Gastrocnemius medialis (tissue), 4 donors: ENCODE measurements around the gene METTL9. TPM values are rescaled to one million over a fixed set of nuclear protein-coding genes. Genes with fewer than 3 reads are reported as not detected.

Source experiments
- ATAC-seq, 2 donors: fragments of 150-250 bp; one replicate each; pipeline ENCODE4 v1.9.1; 2016
- DNase-seq, 2 donors: peaks; one replicate each; pipeline ENCODE4 v3.0.0-alpha.2; 2019
- H3K27ac ChIP-seq, 4 donors: fragments of 200-600 bp; sonication (generic); 1 replicate in 1 of 4; 2 replicates in 3 of 4; pipeline ENCODE4 v1.5.1; 2016 to 2018; ENCODE audit warnings: mild to moderate bottlenecking in 2 of 4, moderate library complexity in 1 of 4
- H3K27me3 ChIP-seq, 3 donors: fragments of 200-600 bp; sonication (generic) in 2 of 3; 1 replicate in 1 of 3; 2 replicates in 2 of 3; pipeline versions ENCODE4 v1.5.1 to v1.6.0; 2016 to 2019; ENCODE audit warnings: mild to moderate bottlenecking in 1 of 3, moderate library complexity in 1 of 3
- H3K36me3 ChIP-seq, 2 donors: fragments of 200-600 bp; sonication (generic) in 1 of 2; one replicate each; pipeline ENCODE4 v1.5.1; 2017 to 2018
- H3K4me1 ChIP-seq, 2 donors: fragments of 200-600 bp; sonication (generic) in 1 of 2; one replicate each; pipeline ENCODE4 v1.5.1; 2016 to 2017; ENCODE audit warnings: mild to moderate bottlenecking in 2 of 2
- H3K4me3 ChIP-seq, 4 donors: fragments of 200-600 bp; sonication (generic) in 3 of 4; 1 replicate in 1 of 4; 2 replicates in 3 of 4; pipeline ENCODE4 v1.5.1; 2016 to 2019; ENCODE audit warnings: mild to moderate bottlenecking in 2 of 4
- H3K9me3 ChIP-seq, 3 donors: fragments of 200-600 bp; sonication (generic) in 2 of 3; 1 replicate in 1 of 3; 2 replicates in 2 of 3; pipeline ENCODE4 v1.5.1; 2016 to 2019
- POLR2A ChIP-seq, 2 donors: fragments of 450-650 bp; IDR thresholded peaks; one replicate each; pipeline ENCODE4 v1.6.1; 2017; ENCODE audit warnings: antibody characterized with exemption in 2 of 2, mild to moderate bottlenecking in 2 of 2, moderate library complexity in 2 of 2
- in situ Hi-C, 4 donors: fragments of 200-750 bp; cut with MboI; loops; one replicate each; pipeline versions ENCODE4 v1.15.0 to v1.8.0; 2017; ENCODE audit warnings: low sequenced_read_pairs in 4 of 4
- intact Hi-C: fragments of 100-400 bp; cut with DNase I; formaldehyde crosslinking; loops from one replicate; pipeline ENCODE4 v1.15.1; 2023; ENCODE audit warnings: low total_unique reads
- total RNA-seq, 4 donors: library from RNA; depleted of rRNA; stranded (reverse); fragments of >200 nt; gene quantifications; one replicate each; pipeline versions ENCODE4 v1.1.0 to v1.2.3, GENCODE V29; 2016
- TF ChIP-seq, protein P1 (sequence below), 5 experiments: fragments of 450-650 bp in 3 of 5; fragments of 200-600 bp in 2 of 5; sonication (generic) in 2 of 5; IDR thresholded peaks in 4 of 5; conservative IDR thresholded peaks in 1 of 5; 1 replicate in 4 of 5; 2 replicates in 1 of 5; pipeline ENCODE4 v1.5.1; 2016 to 2019; ENCODE audit warnings: antibody characterized with exemption in 5 of 5, mild to moderate bottlenecking in 3 of 5, moderate library complexity in 3 of 5

METTL9 gene
- total RNA-seq, 4 donors from 2014 or later = 87.2 to 109 (median 96.8) TPM

DNA sequence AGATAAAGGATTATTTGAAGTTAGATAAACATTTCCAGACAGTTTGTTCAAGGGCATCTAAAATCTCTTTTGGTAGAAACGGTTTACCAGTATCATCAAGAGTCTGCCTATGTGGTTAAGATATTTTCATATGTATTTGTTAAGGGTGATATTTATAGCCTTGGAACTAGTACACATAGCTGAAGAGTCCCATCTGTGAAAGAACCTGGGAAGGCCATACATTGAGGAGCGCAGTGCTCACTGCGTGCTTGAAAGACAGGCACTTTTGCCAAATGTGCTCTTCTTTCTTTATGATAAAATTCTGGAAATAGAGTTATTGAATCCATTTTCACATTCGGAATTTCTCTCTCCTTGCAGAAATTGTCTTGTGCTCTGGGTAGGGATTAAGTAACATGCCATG, 45.3 kb downstream of the METTL9 start:
- in situ Hi-C loops = loop anchor here in 1 of 4 donors (10.0 kb wide), 1 partner anchor 50 kb away; the partner anchor contains the start of gene METTL9
- no peak for DNase-seq
- H3K36me3 ChIP-seq = no peaks in the 10 kb centered on the region
- intact Hi-C loops = loop anchor here (5.0 kb wide), 1 partner anchor 47 kb away; the partner anchor contains the start of gene METTL9
- H3K9me3 ChIP-seq = no peaks in the 10 kb centered on the region
- no peak for ATAC-seq
- peak overlapping the region; percentile 41 to 64 (median 54) for H3K27ac ChIP-seq
- TF ChIP-seq, protein P1, sequence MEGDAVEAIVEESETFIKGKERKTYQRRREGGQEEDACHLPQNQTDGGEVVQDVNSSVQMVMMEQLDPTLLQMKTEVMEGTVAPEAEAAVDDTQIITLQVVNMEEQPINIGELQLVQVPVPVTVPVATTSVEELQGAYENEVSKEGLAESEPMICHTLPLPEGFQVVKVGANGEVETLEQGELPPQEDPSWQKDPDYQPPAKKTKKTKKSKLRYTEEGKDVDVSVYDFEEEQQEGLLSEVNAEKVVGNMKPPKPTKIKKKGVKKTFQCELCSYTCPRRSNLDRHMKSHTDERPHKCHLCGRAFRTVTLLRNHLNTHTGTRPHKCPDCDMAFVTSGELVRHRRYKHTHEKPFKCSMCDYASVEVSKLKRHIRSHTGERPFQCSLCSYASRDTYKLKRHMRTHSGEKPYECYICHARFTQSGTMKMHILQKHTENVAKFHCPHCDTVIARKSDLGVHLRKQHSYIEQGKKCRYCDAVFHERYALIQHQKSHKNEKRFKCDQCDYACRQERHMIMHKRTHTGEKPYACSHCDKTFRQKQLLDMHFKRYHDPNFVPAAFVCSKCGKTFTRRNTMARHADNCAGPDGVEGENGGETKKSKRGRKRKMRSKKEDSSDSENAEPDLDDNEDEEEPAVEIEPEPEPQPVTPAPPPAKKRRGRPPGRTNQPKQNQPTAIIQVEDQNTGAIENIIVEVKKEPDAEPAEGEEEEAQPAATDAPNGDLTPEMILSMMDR (IDR thresholded peaks at IDR 0.05 in 4 of 5, conservative IDR thresholded peaks at IDR 0.05 in 1 of 5) = no peak
- no peak for TF ChIP-seq POLR2A (IDR thresholded peaks at IDR 0.05)
- H3K4me3 ChIP-seq = peak overlapping the region in 1 of 4 donors; percentile 42
- no peaks in the 10 kb centered on the region for H3K27me3 ChIP-seq
- H3K4me1 ChIP-seq = peaks cover 12 to 29% of the 10 kb centered on the region in 2 donors

DNA sequence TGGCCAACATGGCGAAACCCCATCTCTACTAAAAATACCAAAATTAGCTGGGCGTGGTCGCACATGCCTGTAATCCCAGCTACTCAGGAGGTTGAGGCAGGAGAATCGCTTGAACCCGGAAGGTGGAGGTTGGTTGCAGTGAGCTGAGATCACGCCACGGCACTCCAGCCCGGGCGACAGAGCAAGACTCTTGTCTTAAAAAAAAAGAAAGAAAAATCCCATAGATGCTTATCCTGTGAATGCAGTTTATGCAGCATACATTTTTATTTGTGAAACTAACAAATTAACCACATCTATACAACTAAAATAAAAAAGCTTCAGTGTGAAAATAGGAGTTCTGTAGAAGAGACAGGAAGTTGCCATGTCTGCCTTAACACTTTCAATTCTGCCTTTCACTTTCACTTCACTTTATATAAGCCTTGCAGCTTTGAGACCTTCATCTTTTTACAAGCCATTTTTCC, 45.9 kb downstream of the METTL9 start:
- DNase-seq (no peak), ATAC-seq (peak in 1 of 2 donors; percentile 55)
- intact Hi-C loops = no loop called here
- Histone ChIP-seq H3K4me3 (peak overlapping the region; percentile 18 to 42 (median 29)), H3K27ac (peak overlapping the region; percentile 41 to 64 (median 54)), H3K36me3 (no peaks in the 10 kb centered on the region), H3K27me3 (no peaks in the 10 kb centered on the region), H3K4me1 (peaks cover 12 to 29% of the 10 kb centered on the region in 2 donors), H3K9me3 (no peaks in the 10 kb centered on the region)
- in situ Hi-C loops = loop anchor here in 1 of 4 donors (10.0 kb wide), 1 partner anchor 50 kb away; the partner anchor contains the start of gene METTL9
- no peak for TF ChIP-seq POLR2A (IDR thresholded peaks at IDR 0.05)
- TF ChIP-seq, protein P1 (IDR thresholded peaks at IDR 0.05 in 4 of 5, conservative IDR thresholded peaks at IDR 0.05 in 1 of 5) = no peak

DNA sequence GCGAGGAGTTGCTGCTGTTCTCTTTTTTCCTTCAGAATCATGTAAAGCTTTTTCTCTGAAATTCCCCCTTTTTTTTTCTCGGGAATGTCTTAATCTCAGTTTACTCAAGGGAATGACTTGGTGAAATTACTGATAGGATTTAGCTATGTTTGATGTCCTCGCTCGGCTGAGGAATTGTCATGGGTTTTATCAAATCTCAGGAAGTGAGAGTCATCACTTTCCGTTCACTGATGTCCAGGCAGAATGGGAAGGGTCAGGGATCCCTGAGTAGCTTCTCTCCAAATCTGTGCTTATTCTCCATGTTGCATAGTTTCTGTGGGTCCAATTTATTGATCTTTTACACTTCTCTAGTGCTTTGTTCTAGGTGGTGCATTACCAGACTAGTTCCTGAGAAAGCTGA, 46.7 kb downstream of the METTL9 start:
- no peak for TF ChIP-seq POLR2A (IDR thresholded peaks at IDR 0.05)
- TF ChIP-seq, protein P1 (IDR thresholded peaks at IDR 0.05 in 4 of 5, conservative IDR thresholded peaks at IDR 0.05 in 1 of 5) = no peak
- in situ Hi-C loops = loop anchor here in 1 of 4 donors (10.0 kb wide), 1 partner anchor 51 kb away; the partner anchor contains the start of gene METTL9
- Histone ChIP-seq H3K4me3 (peak overlapping the region in 3 of 4 donors; percentile 19 to 42 (median 37)), H3K27me3 (no peaks in the 10 kb centered on the region), H3K27ac (peak overlapping the region; percentile 41 to 64 (median 54)), H3K4me1 (peaks cover 12 to 29% of the 10 kb centered on the region in 2 donors), H3K36me3 (no peaks in the 10 kb centered on the region), H3K9me3 (no peaks in the 10 kb centered on the region)
- ATAC-seq = no peak
- DNase-seq = no peak
- intact Hi-C loops = no loop called here

DNA sequence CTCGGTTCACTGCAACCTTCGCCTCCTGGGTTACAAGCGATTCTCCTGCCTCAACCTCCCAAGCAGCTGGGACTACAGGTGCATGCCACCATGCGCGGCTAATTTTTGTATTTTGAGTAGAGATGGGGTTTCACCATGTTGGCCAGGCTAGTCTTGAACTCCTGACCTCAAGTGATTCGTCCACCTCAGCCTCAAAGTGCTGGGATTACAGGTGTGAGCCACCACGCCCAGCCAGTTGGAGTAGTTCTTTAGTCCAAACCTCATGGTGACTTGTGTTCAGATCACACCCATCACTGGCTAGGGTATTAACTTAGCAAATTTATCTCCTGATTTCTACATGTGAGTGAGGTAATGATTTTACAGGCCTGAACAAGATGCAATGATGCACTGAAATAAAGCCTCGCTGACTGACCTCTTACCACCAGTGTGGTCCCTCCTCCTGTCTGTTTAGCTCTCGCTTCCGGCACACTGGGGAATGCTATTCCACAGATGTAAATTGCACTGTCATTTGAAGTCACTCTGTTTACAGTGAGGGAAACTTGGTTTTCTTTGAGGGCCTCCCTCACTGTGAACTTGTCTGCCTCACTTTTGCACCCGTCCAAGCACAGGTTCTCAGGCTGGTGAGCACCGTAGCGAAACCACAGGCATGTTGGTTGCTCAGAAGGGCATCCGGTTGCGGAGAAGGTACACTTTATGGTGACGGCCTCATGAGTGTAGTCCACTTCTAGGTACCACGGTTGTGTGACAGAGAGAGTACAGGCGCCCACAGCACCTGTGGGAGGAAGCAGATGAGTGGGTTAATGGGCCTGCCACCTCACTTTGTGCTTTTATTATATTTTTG, 47.6 kb downstream of the METTL9 start:
- H3K4me3 ChIP-seq = no peak overlapping the region
- H3K36me3 ChIP-seq = no peaks in the 10 kb centered on the region
- no peaks in the 10 kb centered on the region for H3K9me3 ChIP-seq
- intact Hi-C loops = no loop called here
- peaks cover 12 to 29% of the 10 kb centered on the region in 2 donors for H3K4me1 ChIP-seq
- H3K27ac ChIP-seq = peak overlapping the region in 2 of 4 donors; percentile 51 to 64
- in situ Hi-C loops = loop anchor here in 1 of 4 donors (10.0 kb wide), 1 partner anchor 52 kb away; the partner anchor contains the start of gene METTL9
- DNase-seq (no peak), ATAC-seq (no peak)
- no peaks in the 10 kb centered on the region for H3K27me3 ChIP-seq
- TF ChIP-seq, protein P1 (IDR thresholded peaks at IDR 0.05 in 4 of 5, conservative IDR thresholded peaks at IDR 0.05 in 1 of 5) = no peak
- no peak for TF ChIP-seq POLR2A (IDR thresholded peaks at IDR 0.05)
